Subcutaneous adipose tissue (tissue), 4 donors: ENCODE results near the gene SARS2. TPM values are rescaled to one million over a fixed set of nuclear protein-coding genes. Genes with fewer than 3 reads are reported as not detected.

Experiments used
- CTCF ChIP-seq: fragments of 450-650 bp; IDR thresholded peaks from one replicate; pipeline ENCODE4 v1.5.1; 2016; ENCODE audit warnings: low read depth, mild to moderate bottlenecking, control low read depth, antibody characterized with exemption, moderate library complexity
- total RNA-seq, 4 donors: library from RNA; depleted of rRNA; stranded (reverse); fragments of >200 nt; gene quantifications; one replicate each; pipeline ENCODE4 v1.1.0, GENCODE V29; 2016

The SARS2 gene
- total RNA-seq, 4 donors from 2014 or later: 3.7 to 18.8 (median 10.0) TPM

- TF ChIP-seq CTCF: no peak
Measured at GRCh38 chr19:38944981-38945506, 14.5 kb upstream of the SARS2 start.

DNA sequence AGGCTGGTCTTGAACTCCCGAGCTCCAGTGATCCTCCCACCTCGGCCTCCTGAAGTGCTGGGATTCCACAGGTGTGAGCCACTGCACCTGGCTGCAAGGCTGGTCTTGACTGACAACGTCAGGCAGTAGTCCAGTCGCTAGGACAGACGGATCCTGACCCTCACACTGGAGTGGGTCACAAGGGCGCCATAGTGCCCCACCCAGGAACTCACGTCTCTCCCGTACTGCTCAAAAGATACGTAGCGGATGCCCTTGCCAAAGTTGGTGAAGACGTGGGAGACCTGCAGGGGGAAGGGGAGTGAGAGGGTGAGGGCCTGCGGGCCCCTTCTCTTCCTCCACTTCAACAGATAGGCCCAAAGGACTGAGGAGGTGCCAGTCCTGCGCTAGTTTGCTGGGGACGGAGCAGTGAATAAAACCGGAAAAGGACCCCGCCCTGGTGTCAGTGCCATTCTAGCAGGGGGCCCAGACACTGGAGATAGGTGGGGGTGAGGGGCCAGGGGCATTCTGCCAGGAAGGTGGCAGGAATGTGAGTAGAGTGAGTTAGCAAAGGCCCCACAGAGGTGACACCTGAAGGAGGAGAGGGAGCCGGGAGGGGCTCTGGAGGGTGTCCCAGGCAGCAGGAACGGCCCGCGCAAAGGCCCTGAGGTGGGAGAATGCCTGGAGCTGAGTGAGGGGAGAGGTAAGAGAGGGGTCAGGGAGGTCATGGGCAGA lies 12.1 kb upstream of the SARS2 start:
- no peak for TF ChIP-seq CTCF

DNA sequence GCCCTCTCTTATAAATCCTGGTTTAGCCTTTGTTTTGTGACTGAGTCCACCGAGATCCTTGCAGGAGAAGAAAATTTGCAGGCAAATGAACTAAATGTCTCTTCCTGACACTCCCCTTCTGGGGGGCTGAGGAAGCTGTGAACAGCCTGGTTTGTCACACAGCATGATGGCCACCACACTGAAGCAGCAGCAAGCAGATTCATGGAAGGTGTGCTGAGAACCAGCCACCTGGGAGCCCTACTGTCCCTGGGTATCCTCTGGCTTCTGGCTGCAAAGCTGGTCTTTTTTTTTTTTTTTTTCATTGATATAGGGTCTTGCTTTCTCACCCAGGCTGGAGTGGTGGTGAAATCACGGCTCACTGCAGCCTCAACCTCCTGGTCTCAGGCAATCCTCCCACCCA lies 11.4 kb upstream of the SARS2 start:
- TF ChIP-seq CTCF: no peak

GRCh38 chr19:38939957-38940356 lies 9.4 kb upstream of the SARS2 start:
- TF ChIP-seq CTCF: no peak

- TF ChIP-seq CTCF: no peak
Measured at GRCh38 chr19:38933544-38933943, 3.0 kb upstream of the SARS2 start.

DNA sequence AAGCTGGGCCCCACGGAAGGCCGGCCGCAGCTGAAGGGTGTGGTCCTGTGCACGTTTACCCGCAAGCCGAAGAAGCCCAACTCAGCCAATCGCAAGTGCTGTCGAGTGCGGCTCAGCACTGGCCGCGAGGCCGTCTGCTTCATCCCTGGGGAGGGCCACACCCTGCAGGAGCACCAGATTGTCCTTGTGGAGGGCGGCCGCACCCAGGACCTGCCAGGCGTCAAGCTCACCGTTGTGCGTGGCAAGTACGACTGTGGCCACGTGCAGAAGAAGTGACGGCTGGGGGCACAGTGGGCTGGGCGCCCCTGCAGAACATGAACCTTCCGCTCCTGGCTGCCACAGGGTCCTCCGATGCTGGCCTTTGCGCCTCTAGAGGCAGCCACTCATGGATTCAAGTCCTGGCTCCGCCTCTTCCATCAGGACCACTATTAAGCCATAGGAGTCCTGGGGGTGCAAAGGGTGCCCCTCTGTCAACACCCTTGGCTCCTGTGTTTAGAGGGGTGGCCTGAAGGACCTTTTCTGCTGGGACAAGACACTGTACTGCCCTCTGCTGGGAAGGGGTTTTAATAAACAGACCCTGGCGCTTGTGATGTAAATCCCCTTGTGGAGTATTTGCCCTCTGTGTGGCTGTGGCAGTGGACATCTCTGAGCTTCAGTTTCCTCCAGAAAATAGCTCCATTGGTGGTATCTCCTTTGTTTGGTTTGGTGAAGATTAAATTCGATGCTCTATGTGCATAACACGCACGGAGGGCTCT lies 2.0 kb upstream of the SARS2 start:
- TF ChIP-seq CTCF: no peak

DNA sequence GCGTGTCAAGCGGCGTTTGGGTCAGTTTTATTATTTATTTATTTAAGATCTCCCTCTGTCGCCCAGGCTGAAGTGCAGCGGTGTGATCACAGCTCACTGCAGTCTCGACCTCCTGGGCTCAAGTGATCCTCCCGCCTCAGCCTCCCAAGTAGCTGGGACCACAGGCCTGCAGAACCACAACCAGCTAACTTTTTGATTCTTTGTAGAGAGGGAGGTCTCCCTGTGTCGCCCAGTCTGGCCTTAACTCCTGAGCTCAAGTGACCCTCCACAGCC lies 894 bp upstream of the SARS2 start:
- no peak for TF ChIP-seq CTCF
